Prostate gland (tissue), 2 donors: Measurements from ENCODE around the gene SGCD. TPM values are rescaled to one million over a fixed set of nuclear protein-coding genes. Genes with fewer than 3 reads are reported as not detected.

ENCODE experiments used
- DNase-seq: peaks from one replicate; pipeline ENCODE4 v3.0.0-alpha.2; 2019; ENCODE audit warnings: low spot score
- H3K27ac ChIP-seq, 2 donors: fragments of 200-600 bp; sonication (generic); 2 replicates each; pipeline ENCODE4 v1.5.1; 2017 to 2019
- H3K27me3 ChIP-seq: fragments of 200-600 bp; sonication (generic); replicated peaks from 2 replicates; pipeline ENCODE4 v1.5.1; 2019; ENCODE audit not compliant: insufficient read depth
- H3K36me3 ChIP-seq, 2 donors: fragments of 200-600 bp; sonication (generic); 1 replicate in 1 of 2; 2 replicates in 1 of 2; pipeline versions ENCODE4 v1.5.1 to v1.8.1; 2017 to 2019
- H3K4me1 ChIP-seq: fragments of 200-600 bp; sonication (generic); replicated peaks from 2 replicates; pipeline ENCODE4 v1.5.1; 2019
- H3K4me3 ChIP-seq, 2 donors: fragments of 200-600 bp; sonication (generic); 2 replicates each; pipeline ENCODE4 v1.5.1; 2017 to 2019
- H3K9me3 ChIP-seq: fragments of 200-600 bp; sonication (generic); 2 replicates; pipeline ENCODE4 v1.5.1; 2017
- POLR2A ChIP-seq: fragments of 450-650 bp; IDR thresholded peaks from one replicate; pipeline ENCODE4 v1.6.1; 2016; ENCODE audit warnings: antibody characterized with exemption, mild to moderate bottlenecking
- POLR2AphosphoS5 ChIP-seq: sonication (generic); formaldehyde crosslinking; IDR thresholded peaks from one replicate; pipeline ENCODE4 v1.6.1; 2017; ENCODE audit warnings: antibody characterized with exemption
- WGBS: methylation state at CpG from one replicate; pipeline ENCODE4 v1.1.5; 2018; 5-methylcytosine and 5-hydroxymethylcytosine counted together
- intact Hi-C: fragments of 100-400 bp; cut with DNase I; formaldehyde crosslinking; loops from one replicate; pipeline ENCODE4 v1.14.2; 2022
- total RNA-seq, 2 donors: library from RNA; depleted of rRNA; stranded (reverse); fragments of >200 nt; gene quantifications; one replicate each; pipeline ENCODE4 v1.1.0, GENCODE V29; 2016
- TF ChIP-seq, protein P1 (sequence below), 4 experiments: fragments of 200-600 bp in 2 of 4; fragments of 450-650 bp in 2 of 4; sonication (generic) in 2 of 4; IDR thresholded peaks; 1 replicate in 3 of 4; 2 replicates in 1 of 4; pipeline ENCODE4 v1.5.1; 2016 to 2019; ENCODE audit warnings: antibody characterized with exemption in 4 of 4, mild to moderate bottlenecking in 2 of 4, moderate library complexity in 2 of 4

SGCD gene
- total RNA-seq, 2 donors from 2014 or later = 3.2 to 3.6 TPM

- Histone ChIP-seq H3K9me3 (no peaks in the 10 kb centered on the region), H3K4me3 (no peak overlapping the region), H3K36me3 (no peaks in the 10 kb centered on the region), H3K27ac (no peak overlapping the region), H3K27me3 (no peaks in the 10 kb centered on the region), H3K4me1 (no peaks in the 10 kb centered on the region)
- intact Hi-C loops = no loop called here
- DNase-seq = no peak
- WGBS = 70% methylated on average over 1 of the region's 1 CpG
- TF ChIP-seq POLR2A = no peak
These were observed 12.5 kb upstream of the SGCD start for GRCh38 chr5:156314416-156314815.

GRCh38 chr5:156322666-156323065, 4.3 kb upstream of the SGCD start:
- intact Hi-C loops = no loop called here
- H3K9me3 ChIP-seq = no peaks in the 10 kb centered on the region
- TF ChIP-seq, protein P1, sequence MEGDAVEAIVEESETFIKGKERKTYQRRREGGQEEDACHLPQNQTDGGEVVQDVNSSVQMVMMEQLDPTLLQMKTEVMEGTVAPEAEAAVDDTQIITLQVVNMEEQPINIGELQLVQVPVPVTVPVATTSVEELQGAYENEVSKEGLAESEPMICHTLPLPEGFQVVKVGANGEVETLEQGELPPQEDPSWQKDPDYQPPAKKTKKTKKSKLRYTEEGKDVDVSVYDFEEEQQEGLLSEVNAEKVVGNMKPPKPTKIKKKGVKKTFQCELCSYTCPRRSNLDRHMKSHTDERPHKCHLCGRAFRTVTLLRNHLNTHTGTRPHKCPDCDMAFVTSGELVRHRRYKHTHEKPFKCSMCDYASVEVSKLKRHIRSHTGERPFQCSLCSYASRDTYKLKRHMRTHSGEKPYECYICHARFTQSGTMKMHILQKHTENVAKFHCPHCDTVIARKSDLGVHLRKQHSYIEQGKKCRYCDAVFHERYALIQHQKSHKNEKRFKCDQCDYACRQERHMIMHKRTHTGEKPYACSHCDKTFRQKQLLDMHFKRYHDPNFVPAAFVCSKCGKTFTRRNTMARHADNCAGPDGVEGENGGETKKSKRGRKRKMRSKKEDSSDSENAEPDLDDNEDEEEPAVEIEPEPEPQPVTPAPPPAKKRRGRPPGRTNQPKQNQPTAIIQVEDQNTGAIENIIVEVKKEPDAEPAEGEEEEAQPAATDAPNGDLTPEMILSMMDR (IDR thresholded peaks at IDR 0.05) = no peak
- TF ChIP-seq POLR2AphosphoS5 (no peak), POLR2A (no peak)
- DNase-seq = no peak
- H3K27ac ChIP-seq = no peak overlapping the region
- no peaks in the 10 kb centered on the region for H3K36me3 ChIP-seq
- no peaks in the 10 kb centered on the region for H3K4me1 ChIP-seq
- no peak overlapping the region for H3K4me3 ChIP-seq
- no peaks in the 10 kb centered on the region for H3K27me3 ChIP-seq

DNA sequence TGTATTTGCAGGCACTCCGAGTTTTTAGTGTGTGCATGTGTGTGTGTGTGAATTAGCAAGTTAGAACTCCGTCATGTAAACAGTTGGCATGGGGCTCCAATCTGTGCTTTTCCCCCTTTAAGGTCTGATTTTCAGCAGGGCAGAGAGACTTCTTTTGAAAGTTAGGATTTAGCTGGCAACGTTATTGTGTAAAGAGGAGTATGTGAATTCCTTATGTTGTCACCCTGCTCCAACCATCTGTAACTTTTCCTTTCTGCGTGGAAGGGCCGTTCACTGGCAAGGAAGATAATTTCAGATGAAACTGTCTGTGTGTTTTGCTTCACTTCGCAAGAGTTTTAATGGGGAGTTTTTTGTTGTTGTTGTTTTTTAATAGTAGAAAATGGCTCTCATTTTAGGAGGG, 332 bp downstream of the SGCD start:
- no peak for DNase-seq
- intact Hi-C loops = no loop called here
- no peaks in the 10 kb centered on the region for H3K36me3 ChIP-seq
- no peaks in the 10 kb centered on the region for H3K9me3 ChIP-seq
- H3K4me3 ChIP-seq = peak overlapping the region; percentile 4 to 17
- peak overlapping the region in 1 of 2 donors; percentile 25 for H3K27ac ChIP-seq
- H3K4me1 ChIP-seq = no peaks in the 10 kb centered on the region
- TF ChIP-seq POLR2A (no peak), POLR2AphosphoS5 (no peak)
- TF ChIP-seq, protein P1 (IDR thresholded peaks at IDR 0.05) = no peak
- 38% methylated on average over 6 of the region's 6 CpGs for WGBS
- no peaks in the 10 kb centered on the region for H3K27me3 ChIP-seq

DNA sequence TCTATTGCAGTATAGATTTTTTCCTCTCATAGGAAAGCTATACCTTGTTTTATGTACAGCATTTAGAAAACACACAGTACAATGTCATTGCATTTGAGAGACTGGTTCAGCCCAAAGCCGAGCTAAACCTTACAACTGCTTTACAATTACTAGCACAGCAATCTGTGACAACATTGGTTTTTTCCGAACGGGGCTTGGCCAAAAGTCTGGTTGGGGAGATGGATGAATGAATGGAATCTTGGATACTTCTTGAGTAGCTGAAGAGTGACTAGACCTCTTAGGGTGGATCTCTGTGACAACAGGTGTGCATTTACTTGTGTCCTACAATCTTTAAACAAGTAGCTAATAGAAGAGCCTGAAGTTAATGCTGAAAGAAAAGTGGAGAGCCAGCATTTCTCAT, 1.2 kb downstream of the SGCD start:
- no peaks in the 10 kb centered on the region for H3K4me1 ChIP-seq
- H3K4me3 ChIP-seq = no peak overlapping the region
- 57% methylated on average over 3 of the region's 3 CpGs for WGBS
- TF ChIP-seq, protein P1 (IDR thresholded peaks at IDR 0.05) = no peak
- no peak for TF ChIP-seq POLR2AphosphoS5
- no peak for TF ChIP-seq POLR2A
- H3K9me3 ChIP-seq = no peaks in the 10 kb centered on the region
- intact Hi-C loops = no loop called here
- no peaks in the 10 kb centered on the region for H3K27me3 ChIP-seq
- H3K36me3 ChIP-seq = no peaks in the 10 kb centered on the region
- no peak for DNase-seq
- H3K27ac ChIP-seq = no peak overlapping the region

DNA sequence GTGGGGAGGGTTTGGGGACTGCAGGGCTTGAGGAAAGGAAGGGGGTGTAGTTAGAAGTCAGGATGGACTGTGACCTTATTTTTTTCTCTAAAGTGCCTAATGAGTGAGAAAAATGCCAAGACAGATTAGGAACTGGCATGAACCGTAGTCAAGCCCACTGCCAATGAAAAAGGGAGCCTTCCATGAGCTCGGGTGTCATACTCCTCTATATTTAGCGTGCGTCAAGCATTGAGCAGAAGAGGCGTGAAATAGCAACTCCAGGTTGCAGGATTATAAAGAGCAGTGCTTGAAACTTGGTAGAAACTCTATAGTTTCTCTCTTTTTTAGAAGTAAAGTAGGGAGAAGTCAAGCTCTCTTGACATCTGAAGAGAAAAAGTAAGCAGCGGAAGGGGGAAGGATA, 1.8 kb downstream of the SGCD start:
- TF ChIP-seq POLR2AphosphoS5 (no peak), POLR2A (no peak)
- TF ChIP-seq, protein P1 (IDR thresholded peaks at IDR 0.05) = no peak
- no peak overlapping the region for H3K27ac ChIP-seq
- no peaks in the 10 kb centered on the region for H3K4me1 ChIP-seq
- DNase-seq = no peak
- no peaks in the 10 kb centered on the region for H3K27me3 ChIP-seq
- no peak overlapping the region for H3K4me3 ChIP-seq
- H3K36me3 ChIP-seq = no peaks in the 10 kb centered on the region
- intact Hi-C loops = no loop called here
- WGBS = 73% methylated on average over 6 of the region's 6 CpGs
- no peaks in the 10 kb centered on the region for H3K9me3 ChIP-seq
